ENCODE data around the gene POLR2L. TPM values are rescaled to one million over a fixed set of nuclear protein-coding genes. Genes with fewer than 3 reads are reported as not detected.

The POLR2L gene
- total and polyA plus RNA-seq, 2 of the 13 experiments (the other 11 are each of a cell fraction or from before 2014, with no cell fraction given) = 104 to 114 TPM

DNA sequence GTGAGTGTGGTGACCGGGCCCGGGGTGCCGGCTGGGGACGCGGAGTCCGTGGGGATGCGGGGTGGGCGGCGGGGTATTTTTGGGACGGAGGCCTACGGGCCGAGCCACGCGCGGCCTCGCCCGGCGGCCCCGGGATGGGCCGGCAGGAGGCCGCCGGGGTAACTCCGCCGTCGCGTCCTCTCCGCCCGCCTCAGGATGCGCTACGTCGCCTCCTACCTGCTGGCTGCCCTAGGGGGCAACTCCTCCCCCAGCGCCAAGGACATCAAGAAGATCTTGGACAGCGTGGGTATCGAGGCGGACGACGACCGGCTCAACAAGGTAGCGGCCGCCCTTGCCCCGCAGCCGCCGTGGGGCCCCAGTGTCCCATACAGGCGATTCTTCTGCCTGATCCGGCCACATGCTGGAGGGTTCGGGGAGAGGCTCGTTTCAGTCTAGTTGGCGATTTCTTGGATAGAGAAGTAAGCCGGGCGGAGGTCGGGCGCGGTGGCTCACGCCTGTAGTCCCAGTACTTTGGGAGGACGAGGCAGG, 32.2 kb downstream of the POLR2L start (continued):
- TF ChIP-seq, protein P1, sequence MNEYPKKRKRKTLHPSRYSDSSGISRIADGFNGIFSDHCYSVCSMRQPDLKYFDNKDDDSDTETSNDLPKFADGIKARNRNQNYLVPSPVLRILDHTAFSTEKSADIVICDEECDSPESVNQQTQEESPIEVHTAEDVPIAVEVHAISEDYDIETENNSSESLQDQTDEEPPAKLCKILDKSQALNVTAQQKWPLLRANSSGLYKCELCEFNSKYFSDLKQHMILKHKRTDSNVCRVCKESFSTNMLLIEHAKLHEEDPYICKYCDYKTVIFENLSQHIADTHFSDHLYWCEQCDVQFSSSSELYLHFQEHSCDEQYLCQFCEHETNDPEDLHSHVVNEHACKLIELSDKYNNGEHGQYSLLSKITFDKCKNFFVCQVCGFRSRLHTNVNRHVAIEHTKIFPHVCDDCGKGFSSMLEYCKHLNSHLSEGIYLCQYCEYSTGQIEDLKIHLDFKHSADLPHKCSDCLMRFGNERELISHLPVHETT (CRISPR knock-in tag; conservative IDR thresholded peaks at IDR 0.05) = no peak
- TF ChIP-seq ZNF792 (CRISPR knock-in tag; IDR thresholded peaks at IDR 0.05) = no peak
- TF ChIP-seq ZFP62 (CRISPR knock-in tag; IDR thresholded peaks at IDR 0.05) = no peak
- 0 out of 2 replicates have a peak, but pooled peaks have one; percentile 13 for TF ChIP-seq ZMAT3 (CRISPR knock-in tag; conservative IDR thresholded peaks at IDR 0.05)
- 0 out of 2 replicates have a peak, but pooled peaks have one; percentile 8 for TF ChIP-seq ZNF780A (CRISPR knock-in tag; IDR thresholded peaks at IDR 0.05)
- no peak for TF ChIP-seq SP2 (CRISPR knock-in tag; IDR thresholded peaks at IDR 0.05)
- TF ChIP-seq MLXIP (CRISPR knock-in tag; IDR thresholded peaks at IDR 0.05; ENCODE audit: borderline replicate concordance) = no peak
- peak; percentile 46 for TF ChIP-seq HNRNPK (IDR thresholded peaks at IDR 0.05; ENCODE audit: low read depth, low read length, poor library complexity, severe bottlenecking)
- no peak for TF ChIP-seq DBP (CRISPR knock-in tag; IDR thresholded peaks at IDR 0.05; ENCODE audit: not compliant biosample characterization)
- TF ChIP-seq DNMT1 (CRISPR knock-in tag; IDR thresholded peaks at IDR 0.05) = no peak; the same call in 1 of the 2 replicates
- no peak for TF ChIP-seq TCF7L2 (IDR thresholded peaks at IDR 0.05; ENCODE audit: low read depth, low read length)
- TF ChIP-seq ASH2L (IDR thresholded peaks at IDR 0.05; ENCODE audit: insufficient read length, low read depth, low read length) = peak; percentile 51
- TF ChIP-seq ZNF30 (CRISPR knock-in tag; IDR thresholded peaks at IDR 0.05) = no peak
- no peak for TF ChIP-seq PPARG (CRISPR knock-in tag; conservative IDR thresholded peaks at IDR 0.05)
- TF ChIP-seq SMARCC2 (IDR thresholded peaks at IDR 0.05) = no peak; the same call in 1 of the 2 replicates
- TF ChIP-seq NFE2L2 (IDR thresholded peaks at IDR 0.05; ENCODE audit: low read length) = no peak
- no peak for TF ChIP-seq KLF15 (CRISPR knock-in tag; IDR thresholded peaks at IDR 0.05; ENCODE audit: borderline replicate concordance)
- TF ChIP-seq, protein P2, sequence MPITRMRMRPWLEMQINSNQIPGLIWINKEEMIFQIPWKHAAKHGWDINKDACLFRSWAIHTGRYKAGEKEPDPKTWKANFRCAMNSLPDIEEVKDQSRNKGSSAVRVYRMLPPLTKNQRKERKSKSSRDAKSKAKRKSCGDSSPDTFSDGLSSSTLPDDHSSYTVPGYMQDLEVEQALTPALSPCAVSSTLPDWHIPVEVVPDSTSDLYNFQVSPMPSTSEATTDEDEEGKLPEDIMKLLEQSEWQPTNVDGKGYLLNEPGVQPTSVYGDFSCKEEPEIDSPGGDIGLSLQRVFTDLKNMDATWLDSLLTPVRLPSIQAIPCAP (CRISPR knock-in tag; IDR thresholded peaks at IDR 0.05; ENCODE audit: low read depth) = no peak
- no peak for TF ChIP-seq E2F5 (CRISPR knock-in tag; conservative IDR thresholded peaks at IDR 0.05)
- no peak for TF ChIP-seq GTF3A (CRISPR knock-in tag; conservative IDR thresholded peaks at IDR 0.05)
- TF ChIP-seq RNF2 (conservative IDR thresholded peaks at IDR 0.05; ENCODE audit: low read depth) = no peak
- no peak for TF ChIP-seq ZNF33B (CRISPR knock-in tag; IDR thresholded peaks at IDR 0.05)
- TF ChIP-seq RARG (CRISPR knock-in tag; IDR thresholded peaks at IDR 0.05; ENCODE audit: low read depth) = no peak
